CD4-positive, CD25-positive, alpha-beta regulatory T cell (primary cell): ENCODE measurements around the gene BMP8A. TPM values are rescaled to one million over a fixed set of nuclear protein-coding genes. Genes with fewer than 3 reads are reported as not detected.
"Not testable (repeated sequence)": the region's sequence is repeated elsewhere in the genome, so short reads cannot be mapped to it uniquely, and the experiment has no call there.

Experiments used
- ATAC-seq, 2 donors: fragments of 150-1000 bp; cut with Tn5 transposase; one replicate each; pipeline ENCODE4 v1.10.0; 2021; ENCODE audit warnings: low read depth in 2 of 2, moderate number of reproducible peaks in 2 of 2, moderate library complexity in 1 of 2
- DNase-seq, 3 donors: peaks; one replicate each; pipeline versions ENCODE4 v3.0.0 to v3.0.0-alpha.2; 2012 to 2022; ENCODE audit warnings: mixed read lengths in 1 of 3
- H3K27ac ChIP-seq: one replicate; pipeline ENCODE4 v1.7.0; 2013; ENCODE audit warnings: mild to moderate bottlenecking, low read length; ENCODE audit not compliant: insufficient read depth, poor library complexity, severe bottlenecking
- H3K27me3 ChIP-seq: one replicate; pipeline ENCODE4 v1.7.0; 2013; ENCODE audit warnings: low read length; ENCODE audit not compliant: control insufficient read depth, insufficient read depth
- H3K36me3 ChIP-seq: one replicate; pipeline ENCODE4 v1.7.0; 2013; ENCODE audit warnings: mild to moderate bottlenecking, low read length, moderate library complexity; ENCODE audit not compliant: control insufficient read depth, insufficient read depth
- H3K4me1 ChIP-seq: 2 replicates; pipeline ENCODE4 v1.7.0; 2013; ENCODE audit warnings: mild to moderate bottlenecking, low read length; ENCODE audit not compliant: insufficient read depth, control insufficient read depth, poor library complexity, severe bottlenecking
- H3K4me3 ChIP-seq: one replicate; pipeline ENCODE4 v1.7.0; 2013; ENCODE audit warnings: low read depth, mild to moderate bottlenecking, low read length, moderate library complexity
- H3K9me3 ChIP-seq, 2 experiments: 1 replicate in 1 of 2; 2 replicates in 1 of 2; pipeline ENCODE4 v1.7.0; 2013; ENCODE audit warnings: low read length in 2 of 2, mild to moderate bottlenecking in 1 of 2, moderate library complexity in 1 of 2; ENCODE audit not compliant: control insufficient read depth in 2 of 2
- H3K27ac Mint-ChIP-seq, 3 donors: one replicate each; pipeline ENCODE4 v1.8.0; 2020 to 2022; ENCODE audit warnings: mild to moderate bottlenecking in 3 of 3, mixed read lengths in 3 of 3, moderate library complexity in 2 of 3
- H3K27me3 Mint-ChIP-seq: one replicate; pipeline ENCODE4 v1.8.0; 2022; ENCODE audit warnings: mild to moderate bottlenecking, mixed read lengths
- H3K36me3 Mint-ChIP-seq: one replicate; pipeline ENCODE4 v1.8.0; 2020; ENCODE audit warnings: mixed read lengths
- H3K4me1 Mint-ChIP-seq, 4 donors: one replicate each; pipeline ENCODE4 v1.8.0; 2020 to 2022; ENCODE audit warnings: mixed read lengths in 4 of 4, mild to moderate bottlenecking in 1 of 4
- H3K4me3 Mint-ChIP-seq, 4 donors: one replicate each; pipeline ENCODE4 v1.8.0; 2020 to 2022; ENCODE audit warnings: mild to moderate bottlenecking in 4 of 4, mixed read lengths in 4 of 4, moderate library complexity in 3 of 4
- H3K9me3 Mint-ChIP-seq, 7 donors: one replicate each; pipeline ENCODE4 v1.8.0; 2020 to 2022; ENCODE audit warnings: mixed read lengths in 7 of 7, mild to moderate bottlenecking in 3 of 7, moderate library complexity in 2 of 7
- polyA plus RNA-seq, 4 donors: library from polyadenylated mRNA; unstranded; fragments of 300-500 nt; fragmentation: Illumina TruSeq; gene quantifications; one replicate each; pipeline ENCODE4 v1.2.3, GENCODE V29; 2021
- total RNA-seq: library from RNA; stranded (reverse); gene quantifications from one replicate; pipeline ENCODE4 v1.2.3, GENCODE V29; 2022

Gene BMP8A
- total and polyA plus RNA-seq, 5 donors from 2014 or later: 0.35 TPM; not detected in 4

DNA sequence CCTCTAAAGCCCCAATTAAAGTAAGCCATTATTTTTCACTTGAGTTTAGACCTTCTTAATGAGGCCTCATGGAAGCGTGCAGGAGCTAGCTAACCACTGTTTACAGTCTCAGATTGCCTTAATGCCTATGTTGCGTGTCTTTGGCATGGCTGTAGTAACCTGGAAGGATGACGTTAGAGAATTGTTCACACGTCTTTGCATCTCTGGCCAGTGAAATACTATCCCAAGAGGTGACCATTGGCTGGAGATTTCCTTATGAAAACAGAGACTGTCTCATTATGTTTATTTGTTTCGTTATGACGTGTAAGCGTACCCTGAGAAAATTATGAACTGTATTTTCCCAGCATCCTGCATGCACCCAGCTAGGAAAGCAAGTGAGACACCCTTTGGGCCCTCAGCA is 18.6 kb upstream of the BMP8A start:
- Mint-ChIP-seq H3K36me3 (peaks cover 46% of the 10 kb centered on the region), H3K27ac (no peak overlapping the region), H3K27me3 (no peaks in the 10 kb centered on the region), H3K4me3 (no peak overlapping the region), H3K9me3 (no peaks in the 10 kb centered on the region), H3K4me1 (peaks cover 0 to 4% (median under 1%) of the 10 kb centered on the region in 4 donors)
- Histone ChIP-seq H3K27me3 (no peaks in the 10 kb centered on the region), H3K4me1 (no peaks in the 10 kb centered on the region), H3K4me3 (no peak overlapping the region), H3K36me3 (peaks cover 73% of the 10 kb centered on the region), H3K27ac (no peak overlapping the region), H3K9me3 (no peaks in the 10 kb centered on the region)
- DNase-seq (no peak), ATAC-seq (no peak)

GRCh38 chr1:39473324-39473723 is 18.1 kb upstream of the BMP8A start:
- Mint-ChIP-seq H3K27me3 (no peaks in the 10 kb centered on the region), H3K36me3 (peaks cover 46% of the 10 kb centered on the region), H3K9me3 (no peaks in the 10 kb centered on the region), H3K4me3 (no peak overlapping the region), H3K27ac (no peak overlapping the region), H3K4me1 (peaks cover 0 to 4% (median under 1%) of the 10 kb centered on the region in 4 donors)
- Histone ChIP-seq H3K4me1 (no peaks in the 10 kb centered on the region), H3K27ac (no peak overlapping the region), H3K27me3 (no peaks in the 10 kb centered on the region), H3K4me3 (no peak overlapping the region), H3K9me3 (no peaks in the 10 kb centered on the region), H3K36me3 (peaks cover 72% of the 10 kb centered on the region)
- DNase-seq: no peak
- ATAC-seq: no peak

DNA sequence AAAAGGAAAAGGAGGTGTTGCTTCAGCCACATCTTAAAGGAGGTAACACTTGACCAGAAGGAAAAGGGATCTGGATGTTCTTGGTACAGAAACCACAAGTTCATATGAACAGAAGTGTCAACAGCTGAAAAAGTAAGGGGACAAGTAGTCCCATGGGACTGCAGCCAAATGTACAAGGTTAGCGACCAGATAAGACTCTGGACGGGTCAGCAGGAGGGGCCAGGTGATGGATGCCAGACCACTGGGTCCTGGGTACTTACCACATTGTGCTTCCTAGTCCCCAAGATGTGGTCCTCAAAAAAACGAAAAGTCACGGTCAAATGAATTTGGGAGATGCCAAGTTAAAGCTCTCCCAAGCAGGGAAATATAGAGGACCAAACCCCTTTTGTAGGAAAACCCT is 16.6 kb upstream of the BMP8A start:
- H3K36me3 ChIP-seq: peaks cover 70% of the 10 kb centered on the region
- no peaks in the 10 kb centered on the region for H3K4me1 ChIP-seq
- Mint-ChIP-seq H3K9me3 (no peaks in the 10 kb centered on the region), H3K27me3 (no peaks in the 10 kb centered on the region), H3K4me3 (no peak overlapping the region), H3K36me3 (peaks cover 38% of the 10 kb centered on the region), H3K4me1 (peaks cover 0 to 2% (median 0%) of the 10 kb centered on the region in 4 donors), H3K27ac (peak overlapping the region in 1 of 3 donors; percentile 33)
- no peak overlapping the region for H3K4me3 ChIP-seq
- no peak overlapping the region for H3K27ac ChIP-seq
- H3K27me3 ChIP-seq: no peaks in the 10 kb centered on the region
- DNase-seq (no peak), ATAC-seq (no peak)
- no peaks in the 10 kb centered on the region for H3K9me3 ChIP-seq

GRCh38 chr1:39475551-39475950 is 15.9 kb upstream of the BMP8A start:
- not testable (repeated sequence) for H3K27me3 ChIP-seq, H3K9me3 Mint-ChIP-seq, H3K4me1 Mint-ChIP-seq, ATAC-seq, DNase-seq, H3K9me3 ChIP-seq, H3K4me3 ChIP-seq, H3K4me1 ChIP-seq, H3K27me3 Mint-ChIP-seq, H3K4me3 Mint-ChIP-seq, H3K27ac ChIP-seq
- H3K36me3 ChIP-seq: peaks cover 69% of the 10 kb centered on the region
- H3K36me3 Mint-ChIP-seq: peaks cover 43% of the 10 kb centered on the region
- H3K27ac Mint-ChIP-seq: peak overlapping the region in 1 of 3 donors; percentile 40

DNA sequence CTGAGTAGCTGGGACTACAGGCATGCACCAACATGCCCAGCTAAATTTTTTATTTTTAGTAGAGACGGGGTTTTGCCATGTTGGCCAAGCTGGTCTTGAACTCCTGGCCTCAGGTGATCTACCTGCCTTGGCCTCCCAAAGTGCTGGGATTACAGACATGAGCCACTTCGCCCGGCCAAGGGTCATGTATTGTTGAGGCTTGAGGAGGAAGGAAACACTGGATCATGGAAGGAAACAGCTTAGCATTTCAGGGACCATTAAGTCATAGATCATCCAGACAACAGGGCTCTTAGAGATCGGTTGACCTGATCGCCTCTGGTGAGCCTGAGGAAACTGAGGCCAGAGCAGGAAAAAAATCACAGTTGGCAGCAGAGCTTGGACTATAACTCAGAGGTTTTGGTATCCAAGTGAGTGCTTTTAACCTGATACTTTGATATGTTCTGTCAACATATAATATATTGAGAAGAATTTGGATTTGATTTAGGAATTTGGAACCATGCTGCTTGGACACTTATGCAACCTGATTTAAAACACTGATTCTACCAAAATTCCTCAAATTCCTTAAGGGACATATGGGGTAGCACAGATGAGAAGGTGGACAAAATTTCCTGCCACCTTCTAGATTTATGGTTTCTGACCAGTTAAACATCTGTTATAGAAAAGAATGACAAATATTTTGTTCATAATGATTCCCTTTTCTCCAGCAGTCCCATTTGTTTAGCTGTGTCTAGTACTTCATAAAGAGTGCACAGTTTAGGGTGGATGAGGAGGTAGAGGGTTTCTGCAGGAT is 13.1 kb upstream of the BMP8A start:
- Mint-ChIP-seq H3K27ac (no peak overlapping the region), H3K4me3 (no peak overlapping the region), H3K27me3 (no peaks in the 10 kb centered on the region), H3K36me3 (peaks cover 51% of the 10 kb centered on the region), H3K4me1 (peaks cover 0 to 6% (median 0%) of the 10 kb centered on the region in 4 donors), H3K9me3 (no peaks in the 10 kb centered on the region)
- H3K9me3 ChIP-seq: no peaks in the 10 kb centered on the region
- ATAC-seq (no peak), DNase-seq (no peak)
- no peaks in the 10 kb centered on the region for H3K4me1 ChIP-seq
- peaks cover 64% of the 10 kb centered on the region for H3K36me3 ChIP-seq
- H3K27ac ChIP-seq: no peak overlapping the region
- no peak overlapping the region for H3K4me3 ChIP-seq
- no peaks in the 10 kb centered on the region for H3K27me3 ChIP-seq

DNA sequence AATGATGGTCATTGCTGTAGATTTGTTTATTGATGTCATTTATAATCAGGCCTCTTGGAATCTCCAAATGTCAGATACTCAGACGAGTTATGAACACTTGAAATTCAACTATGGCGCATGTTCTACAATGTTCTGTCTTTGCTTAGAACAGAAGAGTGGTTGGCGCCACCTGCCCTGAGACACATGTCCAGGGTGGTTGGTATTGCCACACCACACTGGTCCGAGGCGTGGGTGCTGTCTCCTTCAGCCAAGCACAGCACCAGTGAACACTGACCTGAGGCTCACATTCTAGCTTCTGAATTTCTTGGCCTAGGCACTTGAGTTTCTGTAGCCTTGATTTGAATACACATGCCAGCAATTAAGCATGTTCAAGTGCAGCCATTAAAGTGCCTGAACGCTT is 10.1 kb upstream of the BMP8A start:
- ATAC-seq: no peak
- Histone ChIP-seq H3K27me3 (no peaks in the 10 kb centered on the region), H3K27ac (no peak overlapping the region), H3K4me3 (no peak overlapping the region), H3K36me3 (peaks cover 75% of the 10 kb centered on the region), H3K4me1 (no peaks in the 10 kb centered on the region), H3K9me3 (no peaks in the 10 kb centered on the region)
- H3K4me1 Mint-ChIP-seq: peaks cover 0 to 4% (median 0%) of the 10 kb centered on the region in 4 donors
- H3K27ac Mint-ChIP-seq: peak overlapping the region in 1 of 3 donors; percentile 41
- H3K27me3 Mint-ChIP-seq: no peaks in the 10 kb centered on the region
- peaks cover 42% of the 10 kb centered on the region for H3K36me3 Mint-ChIP-seq
- H3K4me3 Mint-ChIP-seq: no peak overlapping the region
- DNase-seq: no peak
- H3K9me3 Mint-ChIP-seq: no peaks in the 10 kb centered on the region

GRCh38 chr1:39483276-39483675 is 8.2 kb upstream of the BMP8A start:
- ATAC-seq (no peak), DNase-seq (no peak)
- Mint-ChIP-seq H3K36me3 (peaks cover 37% of the 10 kb centered on the region), H3K27ac (peak overlapping the region in 2 of 3 donors; percentile 74 to 87), H3K4me1 (peaks cover 0 to 4% (median 0%) of the 10 kb centered on the region in 4 donors), H3K9me3 (no peaks in the 10 kb centered on the region), H3K27me3 (no peaks in the 10 kb centered on the region), H3K4me3 (no peak overlapping the region)
- Histone ChIP-seq H3K27ac (no peak overlapping the region), H3K36me3 (peaks cover 76% of the 10 kb centered on the region), H3K27me3 (no peaks in the 10 kb centered on the region), H3K9me3 (no peaks in the 10 kb centered on the region), H3K4me1 (no peaks in the 10 kb centered on the region), H3K4me3 (no peak overlapping the region)

- no peaks in the 10 kb centered on the region for H3K9me3 ChIP-seq
- DNase-seq (no peak), ATAC-seq (no peak)
- Mint-ChIP-seq H3K36me3 (peaks cover 37% of the 10 kb centered on the region), H3K4me1 (peaks cover 0 to 4% (median 0%) of the 10 kb centered on the region in 4 donors), H3K27me3 (no peaks in the 10 kb centered on the region), H3K9me3 (no peaks in the 10 kb centered on the region), H3K27ac (no peak overlapping the region), H3K4me3 (no peak overlapping the region)
- peaks cover 65% of the 10 kb centered on the region for H3K36me3 ChIP-seq
- H3K27me3 ChIP-seq: no peaks in the 10 kb centered on the region
- no peak overlapping the region for H3K27ac ChIP-seq
- no peaks in the 10 kb centered on the region for H3K4me1 ChIP-seq
- no peak overlapping the region for H3K4me3 ChIP-seq
Observed at GRCh38 chr1:39484564-39484963, 6.9 kb upstream of the BMP8A start.
